ENCODE data around the gene IWS1.

DNA sequence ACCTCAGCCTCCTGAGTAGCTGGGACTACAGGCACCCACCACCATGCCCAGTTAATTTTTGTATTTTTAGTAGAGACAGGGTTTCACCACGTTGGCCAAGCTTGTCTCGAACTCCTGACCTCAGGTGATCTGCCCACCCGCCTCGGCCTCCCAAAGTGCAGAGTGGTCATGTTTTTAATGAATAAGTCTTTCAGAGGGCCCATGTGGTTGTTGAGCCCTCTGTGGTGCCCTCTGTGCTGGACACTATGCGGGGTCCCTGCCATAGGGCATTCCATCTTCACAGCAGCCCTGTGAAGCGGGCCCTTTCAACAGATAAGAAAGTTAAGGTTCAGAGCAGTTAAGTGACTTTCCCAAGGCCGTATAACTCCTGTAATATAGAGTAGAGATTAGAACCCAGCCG, 35.1 kb upstream of the IWS1 start:
- TF ChIP-seq, protein P1, sequence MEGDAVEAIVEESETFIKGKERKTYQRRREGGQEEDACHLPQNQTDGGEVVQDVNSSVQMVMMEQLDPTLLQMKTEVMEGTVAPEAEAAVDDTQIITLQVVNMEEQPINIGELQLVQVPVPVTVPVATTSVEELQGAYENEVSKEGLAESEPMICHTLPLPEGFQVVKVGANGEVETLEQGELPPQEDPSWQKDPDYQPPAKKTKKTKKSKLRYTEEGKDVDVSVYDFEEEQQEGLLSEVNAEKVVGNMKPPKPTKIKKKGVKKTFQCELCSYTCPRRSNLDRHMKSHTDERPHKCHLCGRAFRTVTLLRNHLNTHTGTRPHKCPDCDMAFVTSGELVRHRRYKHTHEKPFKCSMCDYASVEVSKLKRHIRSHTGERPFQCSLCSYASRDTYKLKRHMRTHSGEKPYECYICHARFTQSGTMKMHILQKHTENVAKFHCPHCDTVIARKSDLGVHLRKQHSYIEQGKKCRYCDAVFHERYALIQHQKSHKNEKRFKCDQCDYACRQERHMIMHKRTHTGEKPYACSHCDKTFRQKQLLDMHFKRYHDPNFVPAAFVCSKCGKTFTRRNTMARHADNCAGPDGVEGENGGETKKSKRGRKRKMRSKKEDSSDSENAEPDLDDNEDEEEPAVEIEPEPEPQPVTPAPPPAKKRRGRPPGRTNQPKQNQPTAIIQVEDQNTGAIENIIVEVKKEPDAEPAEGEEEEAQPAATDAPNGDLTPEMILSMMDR (conservative IDR thresholded peaks at IDR 0.05; ENCODE audit: low read length) = no peak
- TF ChIP-seq EZH2phosphoT487 (IDR thresholded peaks at IDR 0.05; ENCODE audit: borderline replicate concordance, low read depth, low read length) = no peak

Measured in OCI-LY7 (cell line).